GM12878 (cell line): Measurements from ENCODE around the gene NAT8L. TPM values are rescaled to one million over a fixed set of nuclear protein-coding genes. Genes with fewer than 3 reads are reported as not detected.

Experiments used
- ATAC-seq: fragments of 200-7000 bp; cut with Tn5 transposase; 3 replicates; pipeline ENCODE4 v1.9.1; 2020; ENCODE audit warnings: mild to moderate bottlenecking, moderate library complexity
- BruUV-seq: library from RNA; stranded (reverse); fragments of 400-500 nt; replicated peaks from 2 replicates; lab custom pipeline; 2021; lab: Mats Ljungman, UMichigan
- CTCF ChIA-PET: fragments of 300-600 bp; sonication (Branson Sonifier 250); formaldehyde crosslinking; extraction: SDS; loops from one replicate; lab custom pipeline; 2021; ENCODE audit warnings: inconsistent platforms; lab: Yijun Ruan, JAX
- POLR2A ChIA-PET: fragments of 350-600 bp; formaldehyde crosslinking; extraction: SDS; loops from one replicate; lab custom pipeline; 2021; ENCODE audit warnings: inconsistent platforms; lab: Charles Lee
- RAD21 ChIA-PET: fragments of 300-600 bp; sonication (Branson Sonifier 250); formaldehyde crosslinking; loops from one replicate; lab custom pipeline; 2023; ENCODE audit warnings: antibody characterized with exemption; ENCODE audit not compliant: unreplicated experiment; lab: Charles Lee
- SMC1A ChIA-PET: fragments of 300-600 bp; sonication (Branson Sonifier 250); formaldehyde crosslinking; loops from one replicate; lab custom pipeline; 2023; ENCODE audit not compliant: unreplicated experiment, uncharacterized antibody; lab: Charles Lee
- DNase-seq: peaks from one replicate; pipeline ENCODE4 v3.0.0-alpha.2; 2011; ENCODE audit warnings: low read depth, low spot score
- FAIRE-seq: peaks from 3 replicates; lab custom pipeline; 2011; peaks lifted over from hg19 to GRCh38; lab: Jason Lieb, UNC
- H2AFZ ChIP-seq: 2 replicates; pipeline ENCODE4 v1.6.0; 2011; ENCODE audit warnings: low read depth, low read length, control low read depth; ENCODE audit not compliant: control insufficient read depth
- H3K27ac ChIP-seq: 2 replicates; pipeline ENCODE4 v1.5.1; 2011; ENCODE audit warnings: control low read depth; ENCODE audit not compliant: control insufficient read depth, insufficient read depth
- H3K27me3 ChIP-seq, 2 experiments: replicated peaks in 1 of 2; 2 replicates each; pipeline versions ENCODE4 v1.6.0 to v1.6.1; 2011; ENCODE audit warnings: low read length in 1 of 2; ENCODE audit not compliant: control insufficient read depth in 2 of 2, insufficient read depth in 2 of 2
- H3K36me3 ChIP-seq, 2 experiments: 2 replicates each; pipeline ENCODE4 v1.5.1; 2011; ENCODE audit warnings: low read length in 1 of 2; ENCODE audit not compliant: control insufficient read depth in 2 of 2, insufficient read depth in 2 of 2
- H3K4me1 ChIP-seq: 2 replicates; pipeline ENCODE4 v1.6.1; 2011; ENCODE audit warnings: mild to moderate bottlenecking, low read length, moderate library complexity, mixed read lengths; ENCODE audit not compliant: control insufficient read depth, insufficient read depth
- H3K4me2 ChIP-seq: 2 replicates; pipeline ENCODE4 v1.6.0; 2011; ENCODE audit warnings: control low read depth; ENCODE audit not compliant: control insufficient read depth, insufficient read depth
- H3K4me3 ChIP-seq: fragments of 200-600 bp; sonication (generic); 2 replicates; pipeline ENCODE4 v1.5.1; 2016
- H3K79me2 ChIP-seq: 2 replicates; pipeline ENCODE4 v1.6.0; 2011; ENCODE audit warnings: low read length; ENCODE audit not compliant: control insufficient read depth, insufficient read depth
- H3K9ac ChIP-seq: 2 replicates; pipeline ENCODE4 v1.8.0; 2011; ENCODE audit warnings: low read length, control low read depth, mixed read lengths; ENCODE audit not compliant: control insufficient read depth, insufficient read depth
- H3K9me3 ChIP-seq: replicated peaks from 3 replicates; pipeline ENCODE4 v1.5.1; 2011; ENCODE audit warnings: mild to moderate bottlenecking, low read length; ENCODE audit not compliant: control insufficient read depth, insufficient read depth
- H4K20me1 ChIP-seq: 2 replicates; pipeline ENCODE4 v1.6.0; 2011; ENCODE audit not compliant: control insufficient read depth, insufficient read depth
- PKNOX1 ChIP-seq: fragments of 450-650 bp; IDR thresholded peaks from 2 replicates; pipeline ENCODE4 v1.6.1; 2016; ENCODE audit warnings: mild to moderate bottlenecking
- TARDBP ChIP-seq: IDR thresholded peaks from 2 replicates; pipeline ENCODE4 v1.6.1; 2016; ENCODE audit warnings: borderline replicate concordance
- TBL1XR1 ChIP-seq: IDR thresholded peaks from 2 replicates; pipeline ENCODE4 v1.6.1; 2012; ENCODE audit warnings: low read depth, low read length, improper control_type of control experiment
- TCF7 ChIP-seq: IDR thresholded peaks from 2 replicates; pipeline ENCODE4 v1.6.1; 2014; ENCODE audit warnings: antibody characterized with exemption, borderline replicate concordance
- ZNF24 ChIP-seq: fragments of 450-650 bp; IDR thresholded peaks from 2 replicates; pipeline ENCODE4 v1.6.1; 2017; ENCODE audit warnings: antibody characterized with exemption, mild to moderate bottlenecking
- WGBS: methylation state at CpG from one replicate; pipeline ENCODE4 v1.1.6; 2016; ENCODE audit warnings: low lambda C conversion rate; ENCODE audit not compliant: insufficient replicate concordance, insufficient coverage; ENCODE audit errors: missing lambda C conversion rate; 5-methylcytosine and 5-hydroxymethylcytosine counted together
- in situ Hi-C: fragments of 300-500 bp; cut with MboI; formaldehyde crosslinking; loops from 9 replicates; pipeline ENCODE4 v1.14.3; 2018; ENCODE audit warnings: mixed read lengths
- intact Hi-C: fragments of 100-400 bp; cut with micrococcal nuclease; formaldehyde crosslinking; loops from one replicate; pipeline ENCODE4 v1.14.2; 2022; ENCODE audit not compliant: unreplicated experiment
- polyA plus RNA-seq, 11 experiments: library from polyadenylated mRNA; depleted of rRNA in 4 of 11; unstranded in 6 of 11; stranded (reverse) in 5 of 11; fragments of >200 nt; fragmentation: Nextera tagmentation in 4 of 11; fragmentation: Illumina TruSeq in 1 of 11; extraction: Ambion mirVana in 4 of 11; extraction: Trizol in 1 of 11; gene quantifications; 1 replicate in 1 of 11; 2 replicates in 10 of 11; pipeline versions ENCODE4 v1.2.1 to v1.2.3, GENCODE V29; 2011 to 2016; ENCODE audit warnings: inconsistent platforms in 2 of 11, missing spikeins in 2 of 11, low read depth in 1 of 11
- total RNA-seq, 4 experiments: library from RNA; depleted of rRNA in 3 of 4; stranded (reverse); fragments of >200 nt in 3 of 4; fragmentation: Illumina TruSeq in 1 of 4; extraction: Trizol in 1 of 4; gene quantifications; 2 replicates each; pipeline versions ENCODE4 v1.2.1 to v1.2.3, GENCODE V29; 2013 to 2021
- TF ChIP-seq, protein P1 (sequence below): IDR thresholded peaks from 2 replicates; pipeline ENCODE4 v1.6.1; 2011; ENCODE audit warnings: borderline replicate concordance, low read depth, mild to moderate bottlenecking, moderate library complexity, low read length; ENCODE audit not compliant: insufficient read depth, poor library complexity, severe bottlenecking
- TF ChIP-seq, protein P2 (sequence below): IDR thresholded peaks from 2 replicates; pipeline ENCODE4 v1.6.1; 2012; ENCODE audit warnings: low read depth, low read length, improper control_type of control experiment
- TF ChIP-seq, protein P3 (sequence below): fragments of 450-650 bp; IDR thresholded peaks from 2 replicates; pipeline ENCODE4 v1.6.1; 2014; ENCODE audit warnings: mild to moderate bottlenecking
- TF ChIP-seq, protein P4 (sequence below): IDR thresholded peaks from 2 replicates; pipeline ENCODE4 v1.6.1; 2012; ENCODE audit warnings: low read length, inconsistent platforms

Gene NAT8L
- total and polyA plus RNA-seq, 10 of the 15 experiments (the other 5 are each of a cell fraction or from before 2014, with no cell fraction given): 0.01 to 0.31 (median 0.11) TPM; not detected in 5

DNA sequence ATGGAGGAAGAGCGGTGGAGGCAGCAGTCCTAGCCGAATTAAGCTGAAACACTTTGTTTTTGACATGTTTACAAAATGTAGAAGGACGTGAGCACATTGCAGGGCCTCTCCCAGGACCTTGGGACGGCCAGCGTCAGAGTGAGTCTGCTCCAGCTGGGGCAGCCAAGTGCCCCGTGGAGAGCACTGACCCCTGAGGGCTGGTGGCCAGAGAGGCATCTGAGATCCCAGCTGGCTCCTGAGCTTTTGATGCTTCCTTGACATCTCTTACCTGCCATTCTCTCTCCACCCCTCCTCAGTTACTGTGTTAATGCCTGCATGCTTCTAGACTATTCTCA lies 24.7 kb downstream of the NAT8L start:
- in situ Hi-C loops: no loop called here

More for the DNA sequence above, 24.7 kb downstream of the NAT8L start:
- no peak overlapping the region for H3K9ac ChIP-seq
- H4K20me1 ChIP-seq: no peaks in the 10 kb centered on the region
- no peaks in the 10 kb centered on the region for H3K9me3 ChIP-seq
- peaks cover 0 to 2% of the 10 kb centered on the region in 2 experiments; a peak in 2 of 4 replicates for H3K27me3 ChIP-seq
- ATAC-seq (no peak), FAIRE-seq (no peak), DNase-seq (no peak)
- no peaks in the 10 kb centered on the region for H3K4me1 ChIP-seq
- no peak overlapping the region for H3K4me2 ChIP-seq
- H3K27ac ChIP-seq: no peak overlapping the region
- H3K36me3 ChIP-seq: no peaks in the 10 kb centered on the region
- intact Hi-C loops: no loop called here
- ChIA-PET SMC1A (no interaction called here), CTCF (no interaction called here), POLR2A (no interaction called here), RAD21 (no interaction called here)
- H3K4me3 ChIP-seq: no peak overlapping the region
- TF ChIP-seq, protein P1, sequence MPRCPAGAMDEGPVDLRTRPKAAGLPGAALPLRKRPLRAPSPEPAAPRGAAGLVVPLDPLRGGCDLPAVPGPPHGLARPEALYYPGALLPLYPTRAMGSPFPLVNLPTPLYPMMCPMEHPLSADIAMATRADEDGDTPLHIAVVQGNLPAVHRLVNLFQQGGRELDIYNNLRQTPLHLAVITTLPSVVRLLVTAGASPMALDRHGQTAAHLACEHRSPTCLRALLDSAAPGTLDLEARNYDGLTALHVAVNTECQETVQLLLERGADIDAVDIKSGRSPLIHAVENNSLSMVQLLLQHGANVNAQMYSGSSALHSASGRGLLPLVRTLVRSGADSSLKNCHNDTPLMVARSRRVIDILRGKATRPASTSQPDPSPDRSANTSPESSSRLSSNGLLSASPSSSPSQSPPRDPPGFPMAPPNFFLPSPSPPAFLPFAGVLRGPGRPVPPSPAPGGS: no peak
- TF ChIP-seq, protein P2, sequence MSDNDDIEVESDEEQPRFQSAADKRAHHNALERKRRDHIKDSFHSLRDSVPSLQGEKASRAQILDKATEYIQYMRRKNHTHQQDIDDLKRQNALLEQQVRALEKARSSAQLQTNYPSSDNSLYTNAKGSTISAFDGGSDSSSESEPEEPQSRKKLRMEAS: no peak
- TF ChIP-seq TBL1XR1 (no peak), TCF7 (no peak), PKNOX1 (no peak), ZNF24 (no peak), TARDBP (no peak)
- TF ChIP-seq, protein P3, sequence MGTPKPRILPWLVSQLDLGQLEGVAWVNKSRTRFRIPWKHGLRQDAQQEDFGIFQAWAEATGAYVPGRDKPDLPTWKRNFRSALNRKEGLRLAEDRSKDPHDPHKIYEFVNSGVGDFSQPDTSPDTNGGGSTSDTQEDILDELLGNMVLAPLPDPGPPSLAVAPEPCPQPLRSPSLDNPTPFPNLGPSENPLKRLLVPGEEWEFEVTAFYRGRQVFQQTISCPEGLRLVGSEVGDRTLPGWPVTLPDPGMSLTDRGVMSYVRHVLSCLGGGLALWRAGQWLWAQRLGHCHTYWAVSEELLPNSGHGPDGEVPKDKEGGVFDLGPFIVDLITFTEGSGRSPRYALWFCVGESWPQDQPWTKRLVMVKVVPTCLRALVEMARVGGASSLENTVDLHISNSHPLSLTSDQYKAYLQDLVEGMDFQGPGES: no peak
- TF ChIP-seq, protein P4, sequence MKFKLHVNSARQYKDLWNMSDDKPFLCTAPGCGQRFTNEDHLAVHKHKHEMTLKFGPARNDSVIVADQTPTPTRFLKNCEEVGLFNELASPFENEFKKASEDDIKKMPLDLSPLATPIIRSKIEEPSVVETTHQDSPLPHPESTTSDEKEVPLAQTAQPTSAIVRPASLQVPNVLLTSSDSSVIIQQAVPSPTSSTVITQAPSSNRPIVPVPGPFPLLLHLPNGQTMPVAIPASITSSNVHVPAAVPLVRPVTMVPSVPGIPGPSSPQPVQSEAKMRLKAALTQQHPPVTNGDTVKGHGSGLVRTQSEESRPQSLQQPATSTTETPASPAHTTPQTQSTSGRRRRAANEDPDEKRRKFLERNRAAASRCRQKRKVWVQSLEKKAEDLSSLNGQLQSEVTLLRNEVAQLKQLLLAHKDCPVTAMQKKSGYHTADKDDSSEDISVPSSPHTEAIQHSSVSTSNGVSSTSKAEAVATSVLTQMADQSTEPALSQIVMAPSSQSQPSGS: no peak
- 29% methylated on average over 6 of the region's 6 CpGs for WGBS
- no TSS peak for BruUV-seq
- H3K79me2 ChIP-seq: no peaks in the 10 kb centered on the region
- no peak overlapping the region for H2AFZ ChIP-seq
